A673 (cell line): ENCODE measurements around the gene ZFP62. TPM values are rescaled to one million over a fixed set of nuclear protein-coding genes. Genes with fewer than 3 reads are reported as not detected.

Experiments used
- BruUV-seq: library from RNA; stranded (reverse); fragments of 400-500 nt; replicated peaks from 2 replicates; lab custom pipeline; 2021; lab: Mats Ljungman, UMichigan
- CTCF ChIA-PET: fragments of 300-600 bp; sonication (Branson Sonifier 250); formaldehyde crosslinking; loops from one replicate; lab custom pipeline; 2022; ENCODE audit warnings: antibody characterized with exemption; lab: Charles Lee
- POLR2A ChIA-PET: fragments of 300-600 bp; sonication (Branson Sonifier 250); formaldehyde crosslinking; loops from one replicate; lab custom pipeline; 2022; ENCODE audit warnings: antibody characterized with exemption; ENCODE audit not compliant: low non-redundant PET; lab: Charles Lee
- DNase-seq: peaks from one replicate; pipeline ENCODE4 v3.0.0-alpha.2; 2015; ENCODE audit warnings: low spot score
- H3K27ac ChIP-seq: fragments of 200-600 bp; sonication (generic); 2 replicates; pipeline ENCODE4 v1.5.1; 2016; ENCODE audit warnings: mixed run types, low read depth, mild to moderate bottlenecking, mixed read lengths, antibody characterized with exemption, low read length; ENCODE audit not compliant: poor library complexity, severe bottlenecking
- H3K27me3 ChIP-seq: fragments of 200-600 bp; sonication (generic); replicated peaks from 2 replicates; pipeline ENCODE4 v1.6.1; 2017; ENCODE audit warnings: mixed run types, low read depth, mild to moderate bottlenecking, mixed read lengths, antibody characterized with exemption, low read length; ENCODE audit not compliant: insufficient read depth, poor library complexity
- H3K36me3 ChIP-seq: fragments of 200-600 bp; sonication (generic); 2 replicates; pipeline ENCODE4 v1.6.1; 2016; ENCODE audit warnings: mixed run types, mild to moderate bottlenecking, mixed read lengths, antibody characterized with exemption, low read length; ENCODE audit not compliant: insufficient read depth, poor library complexity, severe bottlenecking
- H3K4me1 ChIP-seq: fragments of 200-600 bp; sonication (generic); 2 replicates; pipeline ENCODE4 v1.6.1; 2017; ENCODE audit warnings: mixed run types, mild to moderate bottlenecking, mixed read lengths, antibody characterized with exemption, low read length; ENCODE audit not compliant: insufficient read depth, poor library complexity, severe bottlenecking
- H3K4me3 ChIP-seq: fragments of 200-600 bp; sonication (generic); 2 replicates; pipeline ENCODE4 v1.5.1; 2016; ENCODE audit warnings: low read depth, mixed run types, mild to moderate bottlenecking, mixed read lengths, low read length; ENCODE audit not compliant: poor library complexity, severe bottlenecking
- H3K9me3 ChIP-seq: fragments of 200-600 bp; sonication (generic); 2 replicates; pipeline ENCODE4 v1.6.1; 2016; ENCODE audit warnings: mixed run types, low read depth, mild to moderate bottlenecking, mixed read lengths, antibody characterized with exemption, low read length; ENCODE audit not compliant: poor library complexity, severe bottlenecking
- CTCF ChIP-seq: fragments of 300-800, 200-600 bp; sonication (generic); conservative IDR thresholded peaks from 2 replicates; pipeline ENCODE4 v1.5.1; 2017; ENCODE audit warnings: low read depth, mild to moderate bottlenecking, antibody characterized with exemption, low read length, moderate library complexity, mixed read lengths
- EZH2 ChIP-seq: fragments of 200-600 bp; sonication (generic); IDR thresholded peaks from 2 replicates; pipeline ENCODE4 v1.6.1; 2017; ENCODE audit warnings: borderline replicate concordance, low read depth, mild to moderate bottlenecking, mixed read lengths, antibody characterized with exemption, low read length; ENCODE audit not compliant: poor library complexity, severe bottlenecking
- intact Hi-C: fragments of 100-400 bp; cut with micrococcal nuclease; formaldehyde crosslinking; loops from one replicate; pipeline ENCODE4 v1.10.0; 2022; ENCODE audit not compliant: unreplicated experiment
- total RNA-seq: library from RNA; stranded (reverse); gene quantifications from 2 replicates; pipeline ENCODE4 v1.2.3, GENCODE V29; 2021

The ZFP62 gene
- total RNA-seq, 1 experiment from 2014 or later: 28.7 TPM

DNA sequence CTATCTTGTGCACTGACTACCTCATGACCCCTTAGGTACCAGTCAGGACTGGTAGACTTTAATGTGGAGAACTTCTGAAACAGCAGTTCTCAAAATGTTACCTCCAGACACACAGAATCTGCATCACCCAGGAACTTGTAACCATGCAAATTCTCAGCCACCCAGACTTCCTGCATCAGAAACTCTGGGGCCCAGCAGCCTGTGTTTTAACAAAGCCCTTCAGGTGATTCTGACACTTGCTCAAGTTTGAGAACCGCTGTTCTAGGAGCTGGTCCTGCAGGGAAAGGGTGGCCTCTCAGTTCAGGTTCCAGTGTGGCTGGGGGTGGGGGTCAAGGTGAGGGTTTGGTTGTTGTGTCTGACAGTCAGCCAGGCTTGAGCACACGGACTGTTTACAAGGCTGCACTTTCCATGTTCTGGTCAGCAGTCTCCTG, 28.4 kb downstream of the ZFP62 start:
- ChIA-PET POLR2A (no interaction called here), CTCF (no interaction called here)
- no peaks in the 10 kb centered on the region for H3K4me1 ChIP-seq
- TF ChIP-seq EZH2: no peak
- TF ChIP-seq CTCF: no peak
- peaks cover 9% of the 10 kb centered on the region for H3K36me3 ChIP-seq
- H3K9me3 ChIP-seq: peaks cover 13% of the 10 kb centered on the region
- TSS peak; percentile 64 for BruUV-seq
- no peak for DNase-seq
- no peak overlapping the region for H3K27ac ChIP-seq
- H3K4me3 ChIP-seq: no peak overlapping the region
- intact Hi-C loops: no loop called here
- no peaks in the 10 kb centered on the region for H3K27me3 ChIP-seq

GRCh38 chr5:180831139-180832093, 29.7 kb downstream of the ZFP62 start:
- H3K36me3 ChIP-seq: peaks cover 9% of the 10 kb centered on the region
- peak; percentile 51 for DNase-seq
- ChIA-PET POLR2A (no interaction called here), CTCF (no interaction called here)
- peaks cover 13% of the 10 kb centered on the region for H3K9me3 ChIP-seq
- TF ChIP-seq EZH2 (no peak), CTCF (no peak)
- TSS peak; percentile 63 for BruUV-seq
- H3K4me1 ChIP-seq: no peaks in the 10 kb centered on the region
- H3K27me3 ChIP-seq: no peaks in the 10 kb centered on the region
- H3K4me3 ChIP-seq: peak overlapping the region; percentile 77
- intact Hi-C loops: no loop called here
- peak overlapping the region; percentile 91 for H3K27ac ChIP-seq

- H3K36me3 ChIP-seq: peaks cover 9% of the 10 kb centered on the region
- H3K4me1 ChIP-seq: no peaks in the 10 kb centered on the region
- peak overlapping the region; percentile 91 for H3K27ac ChIP-seq
- POLR2A ChIA-PET: no interaction called here
- no peak for TF ChIP-seq EZH2
- no peak for TF ChIP-seq CTCF
- peak overlapping the region; percentile 77 for H3K4me3 ChIP-seq
- CTCF ChIA-PET: no interaction called here
- peak; percentile 43 for DNase-seq
- intact Hi-C loops: no loop called here
- no TSS peak for BruUV-seq
- H3K9me3 ChIP-seq: peaks cover 13% of the 10 kb centered on the region
- no peaks in the 10 kb centered on the region for H3K27me3 ChIP-seq
These were observed 30.6 kb downstream of the ZFP62 start for GRCh38 chr5:180830253-180831138.
